Natural killer cell (primary cell): Measurements from ENCODE around the gene NUDT3. TPM values are rescaled to one million over a fixed set of nuclear protein-coding genes. Genes with fewer than 3 reads are reported as not detected.

Source experiments
- ATAC-seq, 3 donors: fragments of 150-1000 bp in 2 of 3; fragments of 200-7000 bp in 1 of 3; cut with Tn5 transposase; 1 replicate in 1 of 3; 2 replicates in 2 of 3; pipeline ENCODE4 v1.10.0; 2021; ENCODE audit warnings: mild to moderate bottlenecking in 2 of 3, moderate library complexity in 2 of 3
- DNase-seq, 2 donors: peaks; one replicate each; pipeline versions ENCODE4 v3.0.0 to v3.0.0-alpha.2; 2013 to 2021; ENCODE audit warnings: mixed read lengths in 1 of 2
- H3K27ac ChIP-seq: one replicate; pipeline ENCODE4 v1.5.1; 2013; ENCODE audit warnings: mild to moderate bottlenecking, low read length
- H3K27me3 ChIP-seq: one replicate; pipeline ENCODE4 v1.6.1; 2013; ENCODE audit warnings: low read length; ENCODE audit not compliant: control insufficient read depth, insufficient read depth
- H3K36me3 ChIP-seq: one replicate; pipeline ENCODE4 v1.6.1; 2013; ENCODE audit warnings: low read length; ENCODE audit not compliant: control insufficient read depth, insufficient read depth
- H3K4me1 ChIP-seq: one replicate; pipeline ENCODE4 v1.6.1; 2013; ENCODE audit warnings: low read length; ENCODE audit not compliant: control insufficient read depth, insufficient read depth
- H3K4me3 ChIP-seq: one replicate; pipeline ENCODE4 v1.5.1; 2013; ENCODE audit warnings: low read length
- H3K9me3 ChIP-seq: one replicate; pipeline ENCODE4 v1.6.1; 2013; ENCODE audit warnings: low read length; ENCODE audit not compliant: control insufficient read depth, insufficient read depth
- H3K27ac Mint-ChIP-seq, 2 donors: one replicate each; pipeline ENCODE4 v1.8.0; 2022; ENCODE audit warnings: mild to moderate bottlenecking in 2 of 2, mixed read lengths in 2 of 2, moderate library complexity in 1 of 2
- H3K27me3 Mint-ChIP-seq, 2 donors: one replicate each; pipeline ENCODE4 v1.8.0; 2022; ENCODE audit warnings: low read depth in 2 of 2, mixed read lengths in 2 of 2
- H3K36me3 Mint-ChIP-seq: one replicate; pipeline ENCODE4 v1.8.0; 2022; ENCODE audit warnings: mixed read lengths
- H3K4me1 Mint-ChIP-seq, 2 donors: one replicate each; pipeline ENCODE4 v1.8.0; 2022; ENCODE audit warnings: mixed read lengths in 2 of 2
- H3K4me3 Mint-ChIP-seq: one replicate; pipeline ENCODE4 v1.8.0; 2022; ENCODE audit warnings: mild to moderate bottlenecking, moderate library complexity, mixed read lengths
- H3K9me3 Mint-ChIP-seq, 2 donors: one replicate each; pipeline ENCODE4 v1.8.0; 2022; ENCODE audit warnings: mixed read lengths in 2 of 2
- WGBS: methylation state at CpG from one replicate; pipeline ENCODE4 v1.1.7; 2013; ENCODE audit warnings: missing lambda C conversion rate; ENCODE audit not compliant: insufficient coverage; 5-methylcytosine and 5-hydroxymethylcytosine counted together
- intact Hi-C: fragments of 100-400 bp; cut with micrococcal nuclease; formaldehyde crosslinking; loops from one replicate; pipeline ENCODE4 v1.14.2; 2022
- total RNA-seq, 4 donors: library from RNA; stranded (reverse); fragments of 120-200 nt in 1 of 4; gene quantifications; one replicate each; pipeline versions ENCODE4 v1.2.3 to v1.2.4, GENCODE V29; 2013 to 2022
- TF ChIP-seq, protein P1 (sequence below): fragments of 200-600 bp; IDR thresholded peaks from one replicate; pipeline ENCODE4 v1.8.0; 2022; ENCODE audit warnings: antibody characterized with exemption

The NUDT3 gene
- total RNA-seq, 3 donors from 2014 or later (not counting 1 experiment from before 2014, with no cell fraction given), result 22.0 to 26.3 (median 26.1) TPM

DNA sequence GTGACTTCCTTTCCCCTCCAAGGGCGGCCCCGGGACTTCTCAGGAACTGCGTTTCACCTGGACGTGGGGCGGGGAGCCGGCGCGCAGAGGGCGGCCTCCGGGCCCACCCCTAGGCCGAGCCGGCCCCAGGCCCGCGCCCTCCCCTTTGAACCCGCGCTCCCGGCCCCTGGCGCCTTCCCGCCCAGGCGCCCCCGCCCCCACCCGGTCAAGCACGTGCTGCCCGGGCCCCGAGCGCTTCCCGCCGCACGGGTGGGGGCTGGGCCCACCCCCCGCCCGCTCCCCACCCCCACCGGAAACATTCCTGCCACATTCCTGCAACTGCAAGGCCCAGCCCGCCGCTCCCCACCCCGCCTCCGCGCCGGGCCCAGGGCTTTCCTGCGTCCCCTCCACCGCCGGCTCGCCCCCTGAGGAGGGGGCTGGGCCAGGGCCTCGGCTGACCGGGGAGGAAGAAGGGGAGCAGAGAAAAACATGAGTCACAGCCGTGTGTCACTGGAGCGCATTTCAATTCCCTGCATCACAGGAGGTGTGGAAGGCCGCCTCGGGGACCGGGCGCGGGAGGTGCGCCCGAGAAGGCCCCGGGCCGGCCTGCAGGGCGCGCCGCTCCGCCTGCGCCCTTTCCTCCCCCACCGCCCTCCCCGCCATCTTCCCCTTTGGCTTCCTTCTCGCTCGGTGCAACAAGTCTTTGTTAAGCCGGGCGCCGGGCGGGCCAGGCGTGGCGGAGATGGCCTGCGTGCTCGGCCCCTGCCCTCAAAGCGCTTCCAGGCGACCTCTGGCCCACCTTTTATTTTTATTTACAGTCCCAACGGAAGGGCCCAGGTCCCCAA lies 156.9 kb downstream of the NUDT3 start:
- no peaks in the 10 kb centered on the region for H3K27me3 ChIP-seq
- ATAC-seq (peak; percentile 21 to 56 (median 46)), DNase-seq (peak; percentile 66 to 84)
- Mint-ChIP-seq H3K27me3 (no peaks in the 10 kb centered on the region), H3K36me3 (no peaks in the 10 kb centered on the region), H3K4me1 (peaks cover 20 to 21% of the 10 kb centered on the region in 2 donors), H3K9me3 (no peaks in the 10 kb centered on the region), H3K27ac (peak overlapping the region; percentile 96 to 97), H3K4me3 (peak overlapping the region; percentile 91)
- TF ChIP-seq, protein P1, sequence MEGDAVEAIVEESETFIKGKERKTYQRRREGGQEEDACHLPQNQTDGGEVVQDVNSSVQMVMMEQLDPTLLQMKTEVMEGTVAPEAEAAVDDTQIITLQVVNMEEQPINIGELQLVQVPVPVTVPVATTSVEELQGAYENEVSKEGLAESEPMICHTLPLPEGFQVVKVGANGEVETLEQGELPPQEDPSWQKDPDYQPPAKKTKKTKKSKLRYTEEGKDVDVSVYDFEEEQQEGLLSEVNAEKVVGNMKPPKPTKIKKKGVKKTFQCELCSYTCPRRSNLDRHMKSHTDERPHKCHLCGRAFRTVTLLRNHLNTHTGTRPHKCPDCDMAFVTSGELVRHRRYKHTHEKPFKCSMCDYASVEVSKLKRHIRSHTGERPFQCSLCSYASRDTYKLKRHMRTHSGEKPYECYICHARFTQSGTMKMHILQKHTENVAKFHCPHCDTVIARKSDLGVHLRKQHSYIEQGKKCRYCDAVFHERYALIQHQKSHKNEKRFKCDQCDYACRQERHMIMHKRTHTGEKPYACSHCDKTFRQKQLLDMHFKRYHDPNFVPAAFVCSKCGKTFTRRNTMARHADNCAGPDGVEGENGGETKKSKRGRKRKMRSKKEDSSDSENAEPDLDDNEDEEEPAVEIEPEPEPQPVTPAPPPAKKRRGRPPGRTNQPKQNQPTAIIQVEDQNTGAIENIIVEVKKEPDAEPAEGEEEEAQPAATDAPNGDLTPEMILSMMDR, result peak; percentile 19
- intact Hi-C loops, result loop anchor here (1.0 to 5.0 kb wide), 3 partner anchors 11 to 157 kb away; partner anchors contain the start of genes NUDT3 and SMIM29
- no peaks in the 10 kb centered on the region for H3K9me3 ChIP-seq
- H3K4me1 ChIP-seq, result peaks cover 23% of the 10 kb centered on the region
- H3K27ac ChIP-seq, result peak overlapping the region; percentile 99
- peak overlapping the region; percentile 60 for H3K4me3 ChIP-seq
- no peaks in the 10 kb centered on the region for H3K36me3 ChIP-seq
- WGBS, result 5% methylated on average over 63 of the region's 75 CpGs

DNA sequence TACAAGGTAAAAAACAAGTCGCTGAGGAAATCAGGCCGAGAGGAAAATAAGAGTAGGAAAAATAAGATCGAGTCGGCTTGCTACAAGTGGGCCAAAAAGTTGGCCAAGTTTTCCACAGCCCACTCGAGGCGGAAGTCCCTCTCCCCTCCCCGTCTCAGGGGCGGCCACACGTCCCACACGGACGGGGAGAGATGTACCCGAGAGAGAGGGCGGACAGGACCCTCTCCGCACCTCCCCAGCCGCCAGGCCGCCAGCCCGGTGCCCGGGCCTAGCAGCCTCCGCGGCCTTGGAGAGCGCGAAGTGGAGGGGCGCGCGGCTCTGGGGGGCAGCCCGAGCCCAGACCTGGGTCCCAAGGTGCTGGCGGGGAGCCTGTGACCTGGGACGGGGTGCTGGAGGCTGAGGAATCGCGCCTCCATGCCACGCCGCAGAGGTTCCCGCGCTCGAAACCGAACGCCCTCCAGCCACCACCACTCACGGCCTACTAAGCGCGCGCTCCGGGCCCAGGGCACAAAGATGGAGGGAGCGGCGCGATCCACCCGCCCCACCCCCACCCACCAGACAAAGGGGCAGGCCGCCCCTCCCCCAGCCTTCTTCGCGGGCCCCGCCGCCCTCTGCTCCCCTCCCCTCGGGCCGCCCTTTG lies 157.7 kb downstream of the NUDT3 start:
- intact Hi-C loops, result loop anchor here (5.0 kb wide), 1 partner anchor 158 kb away; the partner anchor contains the start of gene NUDT3
- TF ChIP-seq, protein P1, result no peak
- Mint-ChIP-seq H3K4me3 (peak overlapping the region; percentile 84), H3K9me3 (no peaks in the 10 kb centered on the region), H3K27me3 (no peaks in the 10 kb centered on the region), H3K27ac (peak overlapping the region; percentile 85 to 88), H3K4me1 (peaks cover 20 to 21% of the 10 kb centered on the region in 2 donors), H3K36me3 (no peaks in the 10 kb centered on the region)
- ATAC-seq, result no peak
- 84% methylated on average over 50 of the region's 53 CpGs for WGBS
- Histone ChIP-seq H3K27me3 (no peaks in the 10 kb centered on the region), H3K4me3 (no peak overlapping the region), H3K36me3 (no peaks in the 10 kb centered on the region), H3K9me3 (no peaks in the 10 kb centered on the region), H3K4me1 (peaks cover 23% of the 10 kb centered on the region), H3K27ac (no peak overlapping the region)
- DNase-seq, result no peak

DNA sequence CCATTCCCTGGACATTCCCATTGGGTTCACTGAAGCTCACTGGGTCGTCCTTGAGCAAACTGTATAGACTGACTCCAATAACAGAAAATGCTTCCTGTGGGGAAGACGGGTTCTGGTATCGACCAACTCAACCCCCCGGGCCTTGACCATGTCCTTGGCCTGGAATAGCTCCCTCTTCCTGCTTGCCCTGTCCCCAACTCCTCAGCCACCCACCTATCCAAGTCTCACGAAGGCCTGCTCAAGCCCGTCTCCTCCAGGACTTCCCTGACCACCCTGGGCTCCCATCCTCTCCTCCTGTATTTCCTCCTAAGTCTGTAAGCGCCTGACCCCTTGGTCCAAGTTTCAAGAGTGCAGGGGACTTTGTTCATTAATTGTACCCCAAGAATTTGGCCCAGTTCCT lies 158.6 kb downstream of the NUDT3 start:
- DNase-seq, result no peak
- H3K4me3 ChIP-seq, result no peak overlapping the region
- peak overlapping the region; percentile 85 to 88 for H3K27ac Mint-ChIP-seq
- H3K4me3 Mint-ChIP-seq, result peak overlapping the region; percentile 84
- no peaks in the 10 kb centered on the region for H3K9me3 ChIP-seq
- no peaks in the 10 kb centered on the region for H3K27me3 Mint-ChIP-seq
- no peak overlapping the region for H3K27ac ChIP-seq
- WGBS, result 90% methylated on average over 7 of the region's 7 CpGs
- ATAC-seq, result no peak
- H3K36me3 Mint-ChIP-seq, result no peaks in the 10 kb centered on the region
- H3K27me3 ChIP-seq, result no peaks in the 10 kb centered on the region
- no peaks in the 10 kb centered on the region for H3K36me3 ChIP-seq
- intact Hi-C loops, result no loop called here
- H3K4me1 ChIP-seq, result peaks cover 23% of the 10 kb centered on the region
- H3K9me3 Mint-ChIP-seq, result no peaks in the 10 kb centered on the region
- TF ChIP-seq, protein P1, result no peak
- H3K4me1 Mint-ChIP-seq, result peaks cover 20 to 21% of the 10 kb centered on the region in 2 donors
